NCI-H1694 treated with DMSO at 0.1 percent for 48 hours (cell line): ENCODE data around the gene NDUFAF2.
"Not testable (repeated sequence)": the region's sequence is repeated elsewhere in the genome, so short reads cannot be mapped to it uniquely, and the experiment has no call there.

ENCODE experiments used
- DNase-seq: peaks from one replicate; lab custom pipeline; 2025; lab: John Stamatoyannopoulos, UW

The NDUFAF2 gene

GRCh38 chr5:61050292-61050691 is 105.3 kb downstream of the NDUFAF2 start:
- no peak for DNase-seq

DNA sequence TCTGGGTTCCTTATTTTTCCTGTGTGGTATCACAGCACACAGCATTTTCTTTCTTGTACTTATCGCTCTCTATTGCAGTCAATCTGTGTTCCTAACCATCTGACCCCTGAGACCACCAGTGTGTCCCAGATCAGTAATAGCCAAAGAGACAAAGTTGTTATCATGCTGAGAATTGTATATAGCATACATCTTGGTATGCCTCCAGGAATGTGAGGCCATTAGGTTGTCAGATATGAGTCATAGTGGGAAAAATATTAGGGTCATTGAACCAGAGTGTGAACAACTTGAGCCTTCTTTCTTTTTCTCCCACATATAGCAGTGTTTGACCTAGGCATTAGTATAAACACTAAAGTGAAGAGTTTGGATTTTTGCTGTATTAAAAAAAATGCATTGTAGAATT is 106.3 kb downstream of the NDUFAF2 start:
- no peak for DNase-seq

DNA sequence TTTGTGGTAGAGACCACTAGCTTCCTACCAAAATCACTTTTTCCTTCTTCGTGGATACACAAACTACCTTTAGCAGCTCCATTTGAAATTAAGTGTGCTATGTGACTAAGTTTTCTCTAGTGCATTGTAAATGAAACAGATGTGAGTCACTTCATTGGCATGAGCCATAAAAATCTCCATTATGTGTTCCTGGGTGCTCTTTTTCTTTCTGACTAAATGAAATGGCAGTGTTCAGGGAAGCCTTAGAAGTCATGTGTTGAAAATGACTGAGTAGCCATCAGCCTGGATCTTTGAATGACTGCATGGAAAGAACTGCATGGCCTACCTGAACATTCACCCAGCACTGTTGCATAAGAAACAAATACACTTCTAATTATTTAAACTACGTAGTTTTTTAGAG is 107.9 kb downstream of the NDUFAF2 start:
- DNase-seq: no peak

DNA sequence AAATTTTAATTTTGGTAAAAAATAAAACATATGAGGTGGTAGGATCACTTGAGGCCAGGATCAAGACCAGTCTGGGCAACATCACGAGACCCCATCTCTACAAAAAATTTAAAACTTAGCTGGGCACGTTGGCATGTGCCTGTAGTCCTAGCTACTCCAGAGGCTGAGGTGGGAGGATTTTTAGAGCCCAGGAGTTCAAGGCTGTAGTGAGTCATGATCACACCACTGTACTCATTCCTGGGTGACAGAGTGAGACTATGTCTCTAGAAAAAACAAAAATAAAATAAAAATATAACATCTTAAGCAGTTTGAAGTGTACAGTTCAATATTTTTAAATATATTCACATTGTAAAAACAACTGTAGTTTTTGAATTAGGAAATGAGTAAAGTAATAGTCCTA is 108.9 kb downstream of the NDUFAF2 start:
- DNase-seq: no peak

GRCh38 chr5:61055434-61056006 is 110.5 kb downstream of the NDUFAF2 start:
- peak; percentile 51 for DNase-seq

- DNase-seq: no peak
Measured at GRCh38 chr5:61059499-61059898, 114.5 kb downstream of the NDUFAF2 start.

- DNase-seq: no peak
Measured at GRCh38 chr5:61069150-61069549, 124.1 kb downstream of the NDUFAF2 start.

DNA sequence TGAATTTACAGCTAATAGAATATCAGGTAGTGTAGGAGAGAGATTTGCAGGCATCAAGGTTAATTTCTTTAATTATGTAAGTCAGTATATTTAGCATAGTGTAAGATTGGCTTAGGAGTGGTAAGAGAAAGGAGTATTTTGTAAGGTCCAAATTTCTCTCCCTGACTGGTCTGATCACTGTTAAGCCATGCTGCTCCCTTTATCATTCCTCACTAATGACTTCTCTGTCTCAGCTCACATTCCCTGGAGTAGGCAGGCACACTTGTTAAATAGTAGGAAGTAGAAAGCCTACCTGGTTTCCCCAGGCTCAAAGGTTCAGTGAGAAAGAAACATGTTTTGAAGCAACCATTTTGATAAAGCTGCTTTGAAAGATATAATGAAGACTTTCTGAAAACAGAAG is 126.5 kb downstream of the NDUFAF2 start:
- DNase-seq: no peak

GRCh38 chr5:61076626-61077025 is 131.6 kb downstream of the NDUFAF2 start:
- no peak for DNase-seq

GRCh38 chr5:61081741-61082140 is 136.7 kb downstream of the NDUFAF2 start:
- DNase-seq: no peak

- DNase-seq: no peak
Measured at GRCh38 chr5:61082516-61083280, 137.7 kb downstream of the NDUFAF2 start.

GRCh38 chr5:61084658-61085057 is 139.7 kb downstream of the NDUFAF2 start:
- no peak for DNase-seq

- no peak for DNase-seq
Measured at GRCh38 chr5:61085885-61086284, 140.9 kb downstream of the NDUFAF2 start.

DNA sequence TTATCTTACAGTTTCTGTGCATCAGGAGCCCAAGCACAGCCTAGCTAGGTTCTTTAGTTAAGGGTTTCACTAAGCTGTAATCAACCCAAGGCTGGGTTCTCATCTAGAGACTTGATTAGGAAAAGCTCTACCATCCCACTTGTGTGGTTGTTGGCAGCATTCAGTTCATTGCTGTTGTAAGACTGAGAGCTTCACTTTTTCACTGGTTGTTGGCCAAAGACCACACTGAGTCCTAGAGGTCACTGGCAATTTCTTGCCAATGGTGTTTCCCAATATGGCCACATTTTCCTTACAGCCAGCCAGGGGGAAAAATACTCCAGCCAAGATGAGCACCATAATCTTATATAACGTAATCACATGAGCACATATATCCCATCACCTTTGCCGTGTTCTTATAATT is 142.9 kb downstream of the NDUFAF2 start:
- no peak for DNase-seq

GRCh38 chr5:61089351-61089750 is 144.3 kb downstream of the NDUFAF2 start:
- no peak for DNase-seq

DNA sequence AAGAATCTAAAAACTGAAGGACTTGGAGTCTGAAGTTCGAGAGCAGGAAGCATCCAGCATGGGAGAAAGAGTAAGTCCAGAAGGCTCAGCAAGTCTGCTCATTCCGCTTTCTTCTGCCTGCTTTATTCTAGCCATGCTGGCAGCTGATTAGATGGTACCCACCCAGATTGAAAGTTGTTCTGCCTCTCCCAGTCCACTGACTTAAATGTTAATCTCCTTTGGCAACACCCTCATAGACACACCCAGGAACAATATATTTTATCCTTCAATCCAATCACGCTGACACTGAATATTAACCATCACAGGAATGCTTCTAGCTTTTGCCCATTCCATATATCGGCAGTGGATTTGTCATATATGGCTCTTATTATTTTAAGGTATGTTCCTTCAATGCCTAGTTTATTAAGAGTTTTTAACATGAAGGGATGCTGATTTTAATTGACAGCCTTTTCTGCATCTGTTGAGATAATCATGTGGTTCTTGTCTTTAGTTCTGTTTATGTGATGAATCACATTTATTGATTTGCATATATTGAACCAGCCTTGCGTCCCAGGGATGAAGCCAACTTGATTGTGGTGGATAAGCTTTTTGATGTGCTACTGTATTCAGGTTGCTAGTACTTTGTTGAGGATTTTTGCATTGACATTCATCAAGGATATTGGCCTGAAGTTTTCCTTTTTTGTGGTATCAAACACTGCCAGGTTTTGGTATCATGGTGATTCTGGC is 148.2 kb downstream of the NDUFAF2 start:
- not testable (repeated sequence) for DNase-seq

GRCh38 chr5:61097465-61097864 is 152.5 kb downstream of the NDUFAF2 start:
- no peak for DNase-seq

DNA sequence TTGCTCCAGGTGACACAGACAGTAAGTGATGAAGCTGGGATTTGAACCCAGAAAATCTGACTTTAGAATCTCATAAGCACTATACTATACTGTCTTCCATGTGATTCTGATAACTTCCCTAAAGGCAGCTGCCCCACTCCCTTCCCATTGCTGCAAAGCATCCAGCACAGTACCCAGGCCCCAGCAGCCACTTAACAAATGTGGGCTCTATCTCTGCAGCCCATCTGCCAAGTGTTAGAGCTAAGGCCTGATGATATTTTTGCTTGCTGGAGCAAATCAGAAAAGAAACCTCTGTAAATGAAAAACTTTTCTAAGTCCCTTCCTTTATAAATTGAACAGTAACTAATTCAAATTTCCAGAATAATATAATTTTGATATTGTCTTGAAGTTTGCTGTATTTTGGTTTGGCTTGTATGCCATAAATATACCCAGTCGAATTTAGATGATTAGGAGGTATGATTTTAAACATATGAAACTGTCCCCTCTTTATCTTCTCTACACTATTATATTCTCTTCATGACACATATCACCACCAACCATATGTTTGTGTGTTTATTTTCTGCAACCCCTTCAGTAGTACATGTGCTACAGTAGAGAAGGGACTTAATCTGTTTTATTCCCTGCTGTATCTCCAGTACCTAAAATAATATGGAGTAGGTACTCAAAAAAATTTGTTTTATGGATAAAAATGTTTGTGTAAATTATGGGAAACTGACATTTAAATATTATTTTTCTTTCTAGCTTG is 153.4 kb downstream of the NDUFAF2 start:
- DNase-seq: no peak

DNA sequence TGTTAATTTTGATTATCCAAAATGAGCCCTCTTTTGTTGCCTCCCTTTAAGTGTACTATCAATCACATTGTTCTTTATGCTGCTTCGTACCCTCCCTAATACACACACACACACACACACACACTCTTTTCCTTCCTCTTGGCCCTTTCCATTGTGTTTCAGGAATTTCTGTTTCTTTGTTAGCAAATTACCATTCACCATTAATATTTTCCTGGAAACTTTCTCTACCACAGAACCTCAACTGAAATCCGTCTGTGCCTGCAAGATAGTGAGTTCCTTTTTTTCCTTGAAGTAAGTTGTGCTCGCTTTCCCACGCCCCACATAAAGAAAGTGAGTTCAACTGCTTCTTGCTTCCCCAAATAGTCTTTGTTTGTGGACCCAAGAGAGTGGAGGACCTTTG is 155.4 kb downstream of the NDUFAF2 start:
- no peak for DNase-seq

- no peak for DNase-seq
Measured at GRCh38 chr5:61114441-61114840, 169.4 kb downstream of the NDUFAF2 start.

- DNase-seq: no peak
Measured at GRCh38 chr5:61115968-61116367, 171.0 kb downstream of the NDUFAF2 start.

DNA sequence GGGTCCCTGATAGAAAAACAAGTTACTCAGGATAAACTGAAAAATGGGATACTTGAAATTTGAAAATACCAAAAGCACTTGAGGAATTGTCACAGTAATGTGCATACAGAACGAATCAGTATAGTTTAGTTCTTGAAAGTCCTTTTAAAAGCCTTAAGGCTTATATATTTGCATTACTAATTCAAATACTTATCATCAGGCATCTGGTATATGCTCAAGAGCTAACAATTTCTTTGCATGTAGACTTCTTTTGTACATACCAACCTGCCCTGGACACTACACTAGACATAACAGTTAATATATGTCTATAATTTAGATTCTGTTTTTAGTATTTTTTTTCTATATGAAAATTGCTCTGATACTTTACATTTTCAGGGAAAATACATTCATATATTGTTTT is 174.1 kb downstream of the NDUFAF2 start:
- no peak for DNase-seq

GRCh38 chr5:61120534-61120933 is 175.5 kb downstream of the NDUFAF2 start:
- DNase-seq: no peak
